Endothelial cell of coronary artery (primary cell): Measurements from ENCODE around the gene CSAG1. TPM values are rescaled to one million over a fixed set of nuclear protein-coding genes. Genes with fewer than 3 reads are reported as not detected.

Source experiments
- total RNA-seq: library from RNA; depleted of rRNA; stranded (reverse); fragments of >200 nt; gene quantifications from 2 replicates; pipeline ENCODE4 v1.2.3, GENCODE V29; 2014

Gene CSAG1
- total RNA-seq, result not detected in 2 replicates

GRCh38 chrX:152733261-152733975 is at the start of gene CSAG1, which contains the start of gene MAGEA12:
Gene CSAG1 (minus strand): TSS chrX:152733721. CDS start chrX:152732460, 1,261 bp downstream.
Gene MAGEA12 (plus strand): TSS chrX:152733757. CDS start chrX:152736162, 2,405 bp downstream.

GRCh38 chrX:152769549-152770289 is 36.2 kb upstream of the CSAG1 start, which contains the start of gene MAGEA6:
Gene MAGEA6 (minus strand): TSS chrX:152769689. CDS start chrX:152767650, 2,039 bp downstream.

GRCh38 chrX:152758918-152759317 is 25.4 kb upstream of the CSAG1 start, which contains the start of gene CSAG3:
Gene CSAG3 (plus strand): TSS chrX:152759218.

GRCh38 chrX:152753686-152754650 is 20.4 kb upstream of the CSAG1 start, which contains the start of gene MAGEA2:
Gene MAGEA2 (minus strand): TSS chrX:152753842. CDS start chrX:152751363, 2,479 bp downstream.

GRCh38 chrX:152713815-152714787 is 19.4 kb downstream of the CSAG1 start, which contains the start of gene MAGEA2B:
Gene MAGEA2B (plus strand): TSS chrX:152714628. CDS start chrX:152717107, 2,479 bp downstream.

GRCh38 chrX:152709173-152709572 is 24.3 kb downstream of the CSAG1 start, which contains the start of gene CSAG2:
Gene CSAG2 (minus strand): TSS chrX:152709273. CDS start chrX:152709112, 161 bp downstream.

GRCh38 chrX:152697952-152698931 is 35.3 kb downstream of the CSAG1 start, which contains the start of gene MAGEA3:
Gene MAGEA3 (plus strand): TSS chrX:152698794. CDS start chrX:152700833, 2,039 bp downstream.

Other genes with a start within 250 kb of the CSAG1 start
- not detected in 2 replicates for gene GABRQ, start 95.8 kb downstream of the CSAG1 start, total RNA-seq
- gene MAGEA3, start 34.9 kb downstream of the CSAG1 start, total RNA-seq, result not detected in 2 replicates
- not detected in 2 replicates for gene CSAG2, start 24.4 kb downstream of the CSAG1 start, total RNA-seq
- gene MAGEA2B, start 19.1 kb downstream of the CSAG1 start, total RNA-seq, result not detected in 2 replicates
- not detected in 2 replicates for gene MAGEA12, start within 50 bp of the CSAG1 start, total RNA-seq
- not detected in 2 replicates for gene MAGEA2, start 20.1 kb upstream of the CSAG1 start, total RNA-seq
- gene CSAG3, start 25.5 kb upstream of the CSAG1 start, total RNA-seq, result not detected in 2 replicates
- not detected in 2 replicates for gene MAGEA6, start 36.0 kb upstream of the CSAG1 start, total RNA-seq
- gene CETN2, start 97.0 kb upstream of the CSAG1 start, total RNA-seq, result 21.7 and 26.0 TPM in 2 replicates
- 12.1 and 16.7 TPM in 2 replicates for gene NSDHL, start 97.3 kb upstream of the CSAG1 start, total RNA-seq
- gene ZNF185, start 164.3 kb upstream of the CSAG1 start, total RNA-seq, result 21.7 and 27.8 TPM in 2 replicates